ENCODE data around the gene PSMD1.
"Not testable (repeated sequence)": the region's sequence is repeated elsewhere in the genome, so short reads cannot be mapped to it uniquely, and the experiment has no call there.

Gene PSMD1

GRCh38 chr2:231117922-231118613, 61.4 kb downstream of the PSMD1 start:
- DNase-seq (ENCODE audit: low read depth): no peak

GRCh38 chr2:231118614-231118942, 61.9 kb downstream of the PSMD1 start:
- no peak for DNase-seq (ENCODE audit: low read depth)

- no peak for DNase-seq (ENCODE audit: low read depth)
Measured at GRCh38 chr2:231123362-231123898, 66.8 kb downstream of the PSMD1 start.

- no peak for DNase-seq (ENCODE audit: low read depth)
Measured at GRCh38 chr2:231124838-231125568, 68.3 kb downstream of the PSMD1 start, which contains the start of gene HTR2B. Gene HTR2B, minus strand, starts transcription at chr2:231125042. Its CDS starts 1,278 bp downstream, at chr2:231123764.

- DNase-seq (ENCODE audit: low read depth): no peak
Measured at GRCh38 chr2:231126123-231126522, 69.5 kb downstream of the PSMD1 start.

- no peak for DNase-seq (ENCODE audit: low read depth)
Measured at GRCh38 chr2:231127480-231127879, 70.8 kb downstream of the PSMD1 start.

- DNase-seq (ENCODE audit: low read depth): no peak
Measured at GRCh38 chr2:231127936-231128335, 71.3 kb downstream of the PSMD1 start.

GRCh38 chr2:231128541-231128940, 71.9 kb downstream of the PSMD1 start:
- no peak for DNase-seq (ENCODE audit: low read depth)

GRCh38 chr2:231129216-231129615, 72.5 kb downstream of the PSMD1 start:
- DNase-seq (ENCODE audit: low read depth): no peak

GRCh38 chr2:231130336-231131056, 73.8 kb downstream of the PSMD1 start:
- DNase-seq (ENCODE audit: low read depth): no peak

GRCh38 chr2:231132129-231132528, 75.5 kb downstream of the PSMD1 start:
- no peak for DNase-seq (ENCODE audit: low read depth)

GRCh38 chr2:231133365-231134099, 76.9 kb downstream of the PSMD1 start:
- no peak for DNase-seq (ENCODE audit: low read depth)

GRCh38 chr2:231134910-231135655, 78.4 kb downstream of the PSMD1 start:
- DNase-seq (ENCODE audit: low read depth): no peak

GRCh38 chr2:231138699-231139098, 82.0 kb downstream of the PSMD1 start:
- no peak for DNase-seq (ENCODE audit: low read depth)

GRCh38 chr2:231139796-231140195, 83.1 kb downstream of the PSMD1 start:
- no peak for DNase-seq (ENCODE audit: low read depth)

GRCh38 chr2:231140808-231141207, 84.1 kb downstream of the PSMD1 start:
- DNase-seq (ENCODE audit: low read depth): not testable (repeated sequence)

- no peak for DNase-seq (ENCODE audit: low read depth)
Measured at GRCh38 chr2:231144896-231145295, 88.2 kb downstream of the PSMD1 start.

GRCh38 chr2:231146665-231147064, 90.0 kb downstream of the PSMD1 start:
- DNase-seq (ENCODE audit: low read depth): no peak

GRCh38 chr2:231152800-231153557, 96.3 kb downstream of the PSMD1 start:
- no peak for DNase-seq (ENCODE audit: low read depth)

- no peak for DNase-seq (ENCODE audit: low read depth)
Measured at GRCh38 chr2:231159306-231159705, 102.6 kb downstream of the PSMD1 start.

GRCh38 chr2:231160701-231161100, 104.0 kb downstream of the PSMD1 start:
- DNase-seq (ENCODE audit: low read depth): no peak
